NT2/D1 (cell line): ENCODE measurements around the gene NOP14.

Experiments
- DNase-seq: peaks from one replicate; pipeline ENCODE4 v3.0.0-alpha.2; 2011; ENCODE audit warnings: low read depth, low spot score
- H3K27me3 ChIP-seq: 2 replicates; pipeline ENCODE4 v1.6.0; 2011; ENCODE audit warnings: mild to moderate bottlenecking; ENCODE audit not compliant: insufficient read length, insufficient read depth
- H3K36me3 ChIP-seq: 2 replicates; pipeline ENCODE4 v1.6.1; 2011; ENCODE audit warnings: mild to moderate bottlenecking, low read length, mixed read lengths; ENCODE audit not compliant: insufficient read depth, insufficient read length
- H3K4me1 ChIP-seq: 2 replicates; pipeline ENCODE4 v1.5.1; 2011; ENCODE audit not compliant: insufficient read depth, insufficient read length
- H3K4me3 ChIP-seq: 2 replicates; pipeline ENCODE4 v1.5.1; 2011; ENCODE audit warnings: low read depth; ENCODE audit not compliant: insufficient read length
- H3K9ac ChIP-seq: 2 replicates; pipeline ENCODE4 v1.6.0; 2011; ENCODE audit warnings: low read depth; ENCODE audit not compliant: insufficient read length
- H3K9me3 ChIP-seq: 2 replicates; pipeline ENCODE4 v1.5.1; 2011; ENCODE audit warnings: mild to moderate bottlenecking, low read length; ENCODE audit not compliant: insufficient read depth
- SUZ12 ChIP-seq: IDR thresholded peaks from 2 replicates; pipeline ENCODE4 v1.6.1; 2011; ENCODE audit not compliant: insufficient read length, insufficient read depth; ENCODE audit errors: extremely low read depth
- YY1 ChIP-seq: IDR thresholded peaks from 2 replicates; pipeline ENCODE4 v1.6.1; 2011; ENCODE audit not compliant: insufficient read length, insufficient read depth
- ZNF274 ChIP-seq: IDR thresholded peaks from 2 replicates; pipeline ENCODE4 v1.6.1; 2011; ENCODE audit warnings: mild to moderate bottlenecking, low read depth, low read length

The NOP14 gene

GRCh38 chr4:2915789-2916188, 47.4 kb downstream of the NOP14 start:
- TF ChIP-seq YY1 (no peak), SUZ12 (no peak), ZNF274 (no peak)
- H3K4me1 ChIP-seq: no peaks in the 10 kb centered on the region
- H3K9ac ChIP-seq: no peak overlapping the region
- peaks cover 57% of the 10 kb centered on the region for H3K36me3 ChIP-seq
- no peak overlapping the region for H3K4me3 ChIP-seq
- no peaks in the 10 kb centered on the region for H3K27me3 ChIP-seq
- DNase-seq: no peak
- H3K9me3 ChIP-seq: peaks cover 7% of the 10 kb centered on the region; the same call in 1 of the 2 replicates

DNA sequence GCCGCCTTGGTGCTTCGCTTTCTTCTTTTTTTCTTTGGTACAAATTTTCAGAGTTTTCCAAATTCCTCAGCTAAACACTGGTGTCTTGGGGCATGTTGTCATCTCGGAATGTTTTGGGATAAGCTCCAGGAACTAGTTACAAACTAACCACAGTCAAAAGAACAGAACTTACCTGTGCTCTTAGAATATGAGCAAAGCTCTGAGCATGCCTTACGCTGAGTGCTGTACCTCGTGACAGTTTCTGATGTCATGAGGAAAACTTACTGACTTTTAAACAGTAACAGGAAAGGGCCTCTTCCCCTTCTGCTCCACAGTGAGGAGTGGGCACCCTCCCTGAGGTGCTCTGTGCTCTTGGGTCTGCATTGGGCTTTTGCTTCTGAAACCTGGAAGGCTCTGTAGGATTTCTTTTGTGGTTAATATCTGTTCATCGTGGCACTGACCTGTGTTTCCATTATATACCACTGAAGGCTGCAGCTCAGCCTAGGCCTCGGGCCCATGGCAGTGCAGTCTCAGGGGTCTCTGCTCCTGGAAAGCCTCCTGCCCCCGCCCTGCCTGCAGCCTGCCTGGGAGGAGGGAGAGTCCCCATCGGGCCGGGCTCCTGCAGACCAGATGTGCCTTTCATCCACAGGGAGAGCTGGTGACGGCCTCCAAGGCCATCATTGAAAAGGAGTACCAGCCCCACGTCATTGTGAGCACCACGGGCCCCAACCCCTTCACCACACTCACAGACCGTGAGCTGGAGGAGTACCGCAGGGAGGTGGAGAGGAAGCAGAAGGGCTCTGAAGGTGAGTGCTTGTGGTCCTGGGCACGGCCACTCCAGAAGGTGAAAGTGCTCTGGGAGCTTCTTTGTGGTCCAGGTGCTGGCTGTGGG, 48.7 kb downstream of the NOP14 start:
- no peaks in the 10 kb centered on the region for H3K27me3 ChIP-seq
- H3K4me1 ChIP-seq: no peaks in the 10 kb centered on the region
- H3K36me3 ChIP-seq: peaks cover 70% of the 10 kb centered on the region
- H3K4me3 ChIP-seq: no peak overlapping the region
- no peak overlapping the region for H3K9ac ChIP-seq
- no peaks in the 10 kb centered on the region; the same call in 1 of the 2 replicates for H3K9me3 ChIP-seq
- TF ChIP-seq SUZ12: no peak
- no peak for TF ChIP-seq YY1
- TF ChIP-seq ZNF274: no peak
- DNase-seq: no peak

GRCh38 chr4:2913168-2913567, 50.0 kb downstream of the NOP14 start:
- H3K4me1 ChIP-seq: peaks cover 2% of the 10 kb centered on the region
- H3K9ac ChIP-seq: no peak overlapping the region
- H3K36me3 ChIP-seq: peaks cover 79% of the 10 kb centered on the region
- H3K9me3 ChIP-seq: no peaks in the 10 kb centered on the region
- no peak for TF ChIP-seq YY1
- TF ChIP-seq ZNF274: no peak
- no peak for TF ChIP-seq SUZ12
- H3K4me3 ChIP-seq: no peak overlapping the region
- DNase-seq: no peak
- no peaks in the 10 kb centered on the region for H3K27me3 ChIP-seq

- Histone ChIP-seq H3K9ac (no peak overlapping the region), H3K4me3 (no peak overlapping the region), H3K27me3 (no peaks in the 10 kb centered on the region), H3K36me3 (peaks cover 92% of the 10 kb centered on the region), H3K9me3 (no peaks in the 10 kb centered on the region), H3K4me1 (peaks cover 2% of the 10 kb centered on the region)
- TF ChIP-seq YY1 (no peak), ZNF274 (no peak), SUZ12 (no peak)
- no peak for DNase-seq
Observed at GRCh38 chr4:2911868-2912267, 51.3 kb downstream of the NOP14 start.

DNA sequence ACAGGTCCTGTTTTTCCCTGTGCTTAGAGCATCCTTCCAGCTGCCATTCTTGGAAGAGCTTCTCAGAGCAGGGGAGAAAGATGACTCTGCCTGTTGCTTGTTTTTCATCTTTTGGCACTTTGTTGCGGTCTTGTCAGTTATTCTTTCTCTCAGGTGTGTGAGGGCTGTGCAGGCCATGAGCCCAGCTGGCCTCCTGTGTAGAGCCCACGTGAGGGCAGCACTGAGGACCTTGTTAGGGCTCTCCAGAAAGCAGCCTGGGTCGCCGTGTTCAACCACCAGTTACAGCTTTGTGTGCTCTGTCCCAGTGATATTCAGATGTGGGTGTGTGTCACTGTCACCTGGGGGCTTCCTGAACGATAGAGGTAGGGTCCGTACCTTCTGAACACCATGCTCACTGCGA, 52.8 kb downstream of the NOP14 start:
- no peak for TF ChIP-seq YY1
- TF ChIP-seq ZNF274: no peak
- TF ChIP-seq SUZ12: no peak

DNA sequence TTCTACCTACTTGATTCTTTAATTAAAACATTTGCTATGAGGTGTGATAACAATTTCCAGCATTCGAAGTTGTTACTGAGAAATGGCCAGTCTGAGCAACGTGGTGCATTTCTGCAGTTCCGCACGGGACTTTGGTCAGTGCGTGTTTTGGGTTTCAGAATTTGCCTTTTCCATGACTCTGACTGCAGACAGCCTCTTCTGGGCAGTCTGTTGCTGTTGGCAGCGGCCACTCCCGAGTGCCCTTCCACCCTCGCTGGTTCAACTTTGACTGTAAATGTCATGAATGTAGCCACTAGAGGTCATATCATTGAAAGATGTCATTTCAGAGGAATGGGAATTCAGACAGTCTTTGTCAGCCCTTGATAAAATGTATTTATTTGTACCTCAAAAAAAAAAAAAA, 53.6 kb downstream of the NOP14 start:
- H3K9me3 ChIP-seq: no peaks in the 10 kb centered on the region
- no peak for DNase-seq
- TF ChIP-seq YY1: no peak
- no peak for TF ChIP-seq ZNF274
- no peak for TF ChIP-seq SUZ12
- peaks cover 95% of the 10 kb centered on the region for H3K36me3 ChIP-seq
- H3K4me3 ChIP-seq: no peak overlapping the region
- H3K9ac ChIP-seq: no peak overlapping the region
- H3K4me1 ChIP-seq: peaks cover 2% of the 10 kb centered on the region
- H3K27me3 ChIP-seq: no peaks in the 10 kb centered on the region

More for the DNA sequence above, 52.8 kb downstream of the NOP14 start:
- peaks cover 2% of the 10 kb centered on the region for H3K4me1 ChIP-seq
- no peak overlapping the region for H3K4me3 ChIP-seq
- no peaks in the 10 kb centered on the region for H3K9me3 ChIP-seq
- H3K27me3 ChIP-seq: no peaks in the 10 kb centered on the region
- H3K36me3 ChIP-seq: peaks cover 95% of the 10 kb centered on the region
- H3K9ac ChIP-seq: no peak overlapping the region
- DNase-seq: no peak

GRCh38 chr4:2908686-2909085, 54.5 kb downstream of the NOP14 start:
- Histone ChIP-seq H3K9ac (no peak overlapping the region), H3K27me3 (no peaks in the 10 kb centered on the region), H3K9me3 (no peaks in the 10 kb centered on the region), H3K36me3 (peaks cover 96% of the 10 kb centered on the region), H3K4me1 (peaks cover 2% of the 10 kb centered on the region), H3K4me3 (no peak overlapping the region)
- no peak for DNase-seq
- TF ChIP-seq ZNF274 (no peak), YY1 (no peak)
